GM20000 (cell line): ENCODE data around the gene TBC1D1.

Source experiments
- DNase-seq: peaks from one replicate; pipeline ENCODE4 v3.0.0; 2012; ENCODE audit warnings: low spot score
- TF ChIP-seq, protein P1 (sequence below): IDR thresholded peaks from 2 replicates; pipeline ENCODE4 v1.5.1; 2012; ENCODE audit warnings: mild to moderate bottlenecking, control low read depth; ENCODE audit errors: extremely low read depth, missing control alignments

TBC1D1 gene

DNA sequence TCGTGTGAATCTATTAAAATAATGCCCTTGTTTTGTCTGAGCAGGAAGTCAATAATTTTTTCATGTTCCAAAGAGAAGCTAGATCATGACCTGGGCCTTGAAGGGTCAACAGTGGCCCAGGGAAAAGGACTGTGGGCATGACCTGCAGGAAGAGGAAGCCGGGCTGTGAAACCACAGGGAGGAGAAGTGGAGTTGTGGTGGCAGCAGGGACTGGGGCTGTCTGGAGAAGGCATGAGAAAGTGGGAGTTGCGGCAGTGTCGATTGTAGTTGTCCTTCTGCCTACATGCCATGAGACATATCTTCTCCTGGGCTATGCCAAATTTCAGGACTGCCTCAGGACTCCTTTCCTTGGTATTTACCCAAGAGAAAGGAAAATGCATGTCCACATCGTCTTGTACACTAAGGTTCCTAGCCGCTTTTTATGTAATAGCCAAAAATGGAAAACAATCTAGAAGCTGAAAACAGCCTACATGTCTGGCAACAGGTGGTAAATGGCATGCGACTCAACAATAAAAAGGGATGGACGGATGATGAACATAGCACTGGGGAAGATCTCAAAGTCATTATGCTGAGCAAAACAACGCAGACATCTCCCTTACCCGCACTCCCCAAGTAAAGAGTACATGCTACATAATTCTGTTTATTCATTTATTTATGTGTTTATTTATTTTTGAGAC lies 55.8 kb downstream of the TBC1D1 start:
- DNase-seq = no peak
- TF ChIP-seq, protein P1, sequence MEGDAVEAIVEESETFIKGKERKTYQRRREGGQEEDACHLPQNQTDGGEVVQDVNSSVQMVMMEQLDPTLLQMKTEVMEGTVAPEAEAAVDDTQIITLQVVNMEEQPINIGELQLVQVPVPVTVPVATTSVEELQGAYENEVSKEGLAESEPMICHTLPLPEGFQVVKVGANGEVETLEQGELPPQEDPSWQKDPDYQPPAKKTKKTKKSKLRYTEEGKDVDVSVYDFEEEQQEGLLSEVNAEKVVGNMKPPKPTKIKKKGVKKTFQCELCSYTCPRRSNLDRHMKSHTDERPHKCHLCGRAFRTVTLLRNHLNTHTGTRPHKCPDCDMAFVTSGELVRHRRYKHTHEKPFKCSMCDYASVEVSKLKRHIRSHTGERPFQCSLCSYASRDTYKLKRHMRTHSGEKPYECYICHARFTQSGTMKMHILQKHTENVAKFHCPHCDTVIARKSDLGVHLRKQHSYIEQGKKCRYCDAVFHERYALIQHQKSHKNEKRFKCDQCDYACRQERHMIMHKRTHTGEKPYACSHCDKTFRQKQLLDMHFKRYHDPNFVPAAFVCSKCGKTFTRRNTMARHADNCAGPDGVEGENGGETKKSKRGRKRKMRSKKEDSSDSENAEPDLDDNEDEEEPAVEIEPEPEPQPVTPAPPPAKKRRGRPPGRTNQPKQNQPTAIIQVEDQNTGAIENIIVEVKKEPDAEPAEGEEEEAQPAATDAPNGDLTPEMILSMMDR = no peak

DNA sequence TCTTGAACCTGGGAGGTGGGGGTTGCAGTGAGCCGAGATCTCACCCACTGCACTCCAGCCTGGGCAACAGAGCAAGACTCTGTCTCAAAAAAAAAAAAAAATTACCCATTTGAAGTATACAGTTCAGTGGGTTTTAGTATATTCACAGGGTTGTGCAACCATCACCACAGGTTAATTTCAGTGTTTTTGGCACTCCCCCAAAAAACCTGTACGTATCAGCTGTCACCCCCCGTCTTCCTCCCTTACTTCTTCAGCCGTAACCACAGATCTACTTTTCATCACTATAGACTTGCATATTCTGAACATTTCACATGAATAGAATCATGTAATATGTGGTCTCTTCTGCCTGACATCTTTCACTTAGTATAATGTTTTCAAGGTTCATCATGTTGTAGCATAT lies 57.7 kb downstream of the TBC1D1 start:
- no peak for DNase-seq
- TF ChIP-seq, protein P1 = no peak

DNA sequence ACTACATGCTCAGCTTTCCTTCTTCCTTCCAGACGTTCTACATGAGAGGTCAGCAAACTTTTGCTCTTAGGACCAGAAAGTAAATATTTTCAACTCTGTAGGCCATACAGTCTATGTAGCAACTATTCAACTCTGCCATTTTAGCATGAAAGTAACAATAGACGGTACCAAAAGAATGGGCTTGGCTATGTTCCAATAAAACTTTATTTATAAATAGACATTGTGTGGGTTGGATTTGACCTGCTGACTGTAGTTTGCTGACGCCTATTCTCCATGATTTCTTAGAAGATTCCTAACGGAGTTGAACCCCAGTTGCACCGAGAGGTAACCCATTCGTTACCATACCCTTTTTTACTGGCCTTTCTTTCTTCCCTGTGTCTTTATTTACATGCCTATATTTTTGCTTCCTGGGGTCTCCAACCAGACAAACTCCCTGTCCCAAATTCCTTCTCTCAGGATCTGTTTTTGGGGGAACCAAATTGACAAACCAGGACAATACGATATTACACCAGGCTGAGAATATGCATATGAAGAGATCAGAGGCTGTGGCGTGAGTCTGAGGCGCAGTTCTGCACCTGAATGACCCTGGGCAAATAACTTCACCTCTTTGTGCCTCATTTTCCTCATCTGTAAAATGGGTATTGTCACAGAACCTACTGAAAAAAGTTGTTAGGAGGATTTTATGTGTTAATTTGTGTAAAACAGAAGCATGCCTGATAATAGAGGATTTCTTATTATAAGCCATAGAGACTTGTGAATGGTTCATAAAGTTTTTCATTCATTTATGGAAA lies 58.9 kb downstream of the TBC1D1 start:
- TF ChIP-seq, protein P1 = no peak

DNA sequence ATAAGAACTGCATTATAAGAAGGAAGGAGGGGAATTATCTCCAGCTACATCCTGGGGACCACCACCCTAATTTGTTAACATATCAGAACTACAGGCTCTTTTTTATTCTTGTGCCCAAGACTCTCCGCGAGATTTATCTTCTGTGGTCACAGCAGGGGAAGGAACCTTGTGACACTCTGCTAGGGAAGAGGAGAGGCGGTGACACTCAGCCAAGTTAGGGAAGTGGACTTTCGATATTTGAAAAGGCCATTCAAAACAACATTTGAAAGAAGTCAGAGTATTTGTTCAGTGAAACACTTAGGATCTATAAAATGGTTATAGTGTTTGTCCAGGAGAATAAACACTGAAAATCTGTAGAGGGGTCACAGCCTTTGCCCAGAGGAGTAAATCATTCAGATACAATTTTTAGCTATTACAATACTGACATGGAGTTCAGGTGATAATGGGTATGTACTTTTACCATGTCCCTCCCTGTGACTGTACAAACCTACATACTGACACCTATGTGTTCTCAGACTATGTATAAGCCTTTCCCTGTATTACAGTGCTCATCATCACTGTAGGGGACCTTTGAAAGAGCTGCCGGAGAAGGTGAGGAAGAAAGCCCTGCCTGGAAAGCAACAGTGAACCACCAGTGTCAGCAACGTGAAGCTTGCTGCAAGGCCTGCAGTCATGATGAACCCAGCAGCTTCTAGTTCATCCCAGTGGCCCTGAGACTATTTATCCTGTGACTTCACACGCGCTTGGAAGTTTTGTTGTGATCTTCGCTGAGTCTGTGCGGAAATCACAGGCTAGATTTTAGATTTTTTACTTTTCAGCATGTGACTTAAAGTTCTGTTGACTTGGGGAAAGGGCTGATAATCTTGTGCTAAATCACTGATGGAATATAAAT lies 60.8 kb downstream of the TBC1D1 start:
- TF ChIP-seq, protein P1 = no peak

More for the DNA sequence above, 58.9 kb downstream of the TBC1D1 start:
- DNase-seq = no peak

DNA sequence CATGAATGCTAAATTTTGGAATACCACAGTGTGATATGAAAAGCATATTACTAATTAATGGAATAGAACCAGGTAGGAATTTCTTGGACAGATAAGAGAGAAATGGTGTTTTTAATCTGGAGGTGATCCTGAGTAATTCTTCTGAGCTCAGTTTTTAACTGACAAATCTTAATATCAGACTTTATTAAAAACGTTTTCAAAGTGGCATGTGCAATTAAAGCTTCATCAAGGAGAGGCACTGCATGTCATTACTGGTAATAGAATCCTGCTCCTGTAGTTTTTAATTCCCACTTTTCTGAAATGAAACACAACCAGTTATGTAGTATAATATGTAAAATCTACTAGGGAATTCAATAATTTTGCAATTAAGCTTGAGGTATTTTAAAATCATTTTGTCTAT lies 62.3 kb downstream of the TBC1D1 start:
- no peak for DNase-seq
- TF ChIP-seq, protein P1 = no peak

More for the DNA sequence above, 60.8 kb downstream of the TBC1D1 start:
- DNase-seq = no peak

DNA sequence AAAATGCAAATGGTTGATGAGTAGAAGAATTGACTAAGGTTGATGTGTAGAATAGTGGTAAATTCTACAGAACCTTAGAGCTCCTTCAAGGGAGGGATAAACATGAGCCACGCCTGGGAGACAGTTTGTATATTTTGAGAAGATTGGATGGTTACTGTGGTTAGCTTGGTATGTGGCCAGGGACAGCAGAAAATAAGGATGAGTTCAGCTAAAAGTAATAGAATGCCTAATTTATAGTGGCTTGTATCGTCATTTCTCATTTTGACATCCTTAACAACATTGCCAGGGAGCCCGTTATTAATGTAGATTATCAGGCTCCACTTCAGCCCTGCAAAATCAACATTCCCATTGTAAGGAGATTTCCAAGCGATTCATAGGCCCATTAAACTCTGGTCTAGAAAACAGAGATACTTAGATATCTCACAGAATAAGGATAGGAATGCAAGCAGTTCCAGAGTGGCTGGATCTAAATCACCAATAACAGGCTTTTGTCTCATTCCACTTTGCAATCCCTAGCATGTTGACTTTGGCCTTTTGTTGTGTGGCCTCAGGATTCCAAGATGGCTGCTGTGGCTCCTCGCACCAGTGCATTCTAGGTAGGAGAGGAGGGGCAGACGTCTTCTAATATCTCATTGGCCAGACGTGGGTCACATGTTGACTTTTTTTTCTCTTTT lies 62.9 kb downstream of the TBC1D1 start:
- no peak for DNase-seq
- TF ChIP-seq, protein P1 = no peak
